Left colon (tissue), 2 donors: ENCODE measurements around the gene MILR1. TPM values are rescaled to one million over a fixed set of nuclear protein-coding genes. Genes with fewer than 3 reads are reported as not detected.
"Not testable (repeated sequence)": the region's sequence is repeated elsewhere in the genome, so short reads cannot be mapped to it uniquely, and the experiment has no call there.

Source experiments
- ATAC-seq: fragments of 200-7000 bp; cut with Tn5 transposase; one replicate; pipeline ENCODE4 v1.9.1; 2020; ENCODE audit warnings: mild to moderate bottlenecking, moderate library complexity
- DNase-seq, 2 donors: peaks; one replicate each; pipeline ENCODE4 v3.0.0-alpha.2; 2020
- intact Hi-C, 2 donors: fragments of 100-400 bp; cut with DNase I in 1 of 2; cut with micrococcal nuclease in 1 of 2; formaldehyde crosslinking; loops; one replicate each; pipeline versions ENCODE4 v1.11.2 to v1.14.0; 2022; cut with DNase I, micrococcal nuclease
- total RNA-seq, 2 donors: library from RNA; stranded (reverse); fragmentation: NEBNext Ultra II Directional; extraction: Animal tissue kit (Norgen Biotek cat#: 25700); gene quantifications; one replicate each; pipeline ENCODE4 v1.2.1, GENCODE V29; 2021
- donor health status: DM: no; HTN: no; CAD: no.
- donor health status: DM: yes; HTN: yes; CAD: no.

The MILR1 gene
- total RNA-seq, 2 donors from 2014 or later = 0.82 to 3.3 TPM

DNA sequence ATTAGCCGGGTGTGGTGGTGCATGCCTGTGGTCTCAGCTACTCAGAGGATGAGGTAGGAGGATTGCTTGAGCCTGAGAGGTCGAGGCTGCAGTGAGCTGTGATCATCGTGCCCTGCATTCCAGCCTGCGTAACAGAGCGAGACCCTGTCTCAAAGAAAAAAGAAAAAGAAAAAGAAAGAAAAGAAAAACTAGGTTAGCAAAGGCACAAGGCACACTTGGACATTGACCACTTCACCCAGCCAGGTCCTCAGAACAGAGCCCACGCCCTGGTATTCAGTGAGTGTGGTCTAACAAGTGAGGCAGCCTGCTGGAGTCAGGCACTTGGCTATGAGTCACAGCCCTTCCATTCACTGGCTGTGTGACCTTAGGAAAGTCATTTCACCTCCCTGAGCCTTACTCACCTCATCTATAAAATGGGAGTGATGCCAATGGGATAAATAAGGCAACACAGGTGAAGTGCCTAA, 10.4 kb downstream of the MILR1 start:
- peak; percentile 87 for ATAC-seq
- no peak for DNase-seq
- intact Hi-C loops = no loop called here

DNA sequence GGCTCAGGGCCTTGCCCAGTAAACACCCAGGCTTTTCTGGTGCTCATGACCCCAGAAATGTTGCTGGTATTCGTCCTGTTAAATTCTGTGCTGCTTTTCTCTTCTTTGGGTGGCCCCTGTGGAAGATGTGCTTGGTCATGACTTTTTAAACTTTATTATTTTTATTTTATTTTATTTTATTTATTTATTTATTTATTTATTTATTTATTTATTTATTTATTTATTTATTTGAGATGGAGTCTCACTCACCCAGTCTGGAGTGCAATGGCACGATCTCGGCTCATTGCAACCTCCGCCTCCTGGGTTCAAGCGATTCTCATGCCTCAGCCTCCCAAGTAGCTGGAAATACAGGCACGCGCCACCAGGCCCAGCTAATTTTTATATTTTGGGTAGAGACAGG, 10.9 kb downstream of the MILR1 start:
- DNase-seq, intact Hi-C loops, ATAC-seq: not testable (repeated sequence)

DNA sequence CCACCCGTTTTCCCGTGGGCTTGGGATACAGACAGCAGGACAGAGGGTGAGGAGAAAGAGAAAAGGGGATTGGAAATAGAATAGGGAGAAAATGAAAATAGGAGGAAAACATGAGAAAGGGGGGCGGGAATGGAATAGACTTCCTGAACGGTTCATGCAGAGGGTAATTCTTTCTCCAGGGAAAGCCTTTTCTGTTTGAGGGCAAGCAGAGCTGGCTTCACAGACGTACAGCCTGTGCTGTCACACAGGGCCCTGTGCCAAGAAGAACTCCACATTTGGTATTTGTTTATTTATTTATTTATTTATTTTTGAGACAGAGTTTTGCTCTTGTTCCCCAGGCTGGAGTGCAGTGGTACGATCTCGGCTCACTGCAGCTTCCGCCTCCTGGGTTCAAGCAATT, 12.0 kb downstream of the MILR1 start:
- intact Hi-C loops = no loop called here

DNA sequence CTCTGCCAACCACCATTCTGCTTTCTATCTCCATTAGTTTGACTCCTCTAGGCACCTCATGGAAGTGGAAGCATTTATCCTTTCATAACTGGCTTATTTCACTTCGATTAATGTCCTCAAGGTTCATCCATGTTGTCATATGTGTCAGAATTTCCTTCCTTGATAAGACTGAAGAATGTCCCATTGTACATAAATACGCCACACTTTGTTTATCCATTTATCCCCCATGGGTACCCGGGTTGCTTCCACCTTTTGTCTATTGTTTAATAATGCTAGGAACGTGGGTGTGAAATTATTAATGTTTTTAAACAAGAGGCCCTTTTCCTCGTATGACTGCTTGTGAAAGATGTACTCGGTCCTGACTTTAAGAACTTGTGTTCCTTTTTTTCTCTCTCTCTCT, 12.9 kb downstream of the MILR1 start:
- DNase-seq = no peak
- intact Hi-C loops = no loop called here
- no peak for ATAC-seq

More for the DNA sequence above, 12.0 kb downstream of the MILR1 start:
- no peak for ATAC-seq
- DNase-seq = no peak

DNA sequence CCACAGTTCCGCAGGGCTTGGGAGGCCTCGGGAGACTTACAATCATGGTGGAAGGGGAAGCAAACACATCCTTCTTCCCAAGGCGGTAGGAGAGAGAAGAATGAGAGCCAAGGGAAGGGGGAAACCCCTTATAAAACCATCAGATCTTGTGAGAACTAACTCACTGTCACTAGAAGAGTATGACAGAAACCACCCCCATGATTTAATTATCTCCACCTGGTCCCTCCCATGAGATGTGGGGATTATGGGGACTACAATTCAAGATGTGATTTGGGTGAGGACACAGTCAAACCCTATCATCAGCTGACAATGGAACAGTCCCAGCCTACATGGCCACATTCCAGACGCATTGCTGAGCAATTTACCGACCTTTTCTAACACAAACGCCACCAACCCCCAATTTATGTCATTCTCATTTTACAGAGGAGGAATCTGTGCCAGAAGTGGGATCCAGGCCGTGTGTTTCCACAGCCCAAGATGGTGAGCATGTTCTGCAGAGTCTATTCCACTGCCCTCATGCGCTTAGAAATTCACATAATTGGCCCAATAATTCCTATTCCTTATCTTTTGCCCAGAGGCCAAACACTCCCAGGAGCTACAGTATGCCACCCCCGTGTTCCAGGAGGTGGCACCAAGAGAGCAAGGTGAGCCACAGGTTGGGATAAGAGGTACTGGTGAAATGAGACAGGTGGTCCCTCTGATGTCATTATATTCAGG, 17.3 kb downstream of the MILR1 start:
- ATAC-seq (no peak), DNase-seq (no peak)
- intact Hi-C loops = no loop called here

DNA sequence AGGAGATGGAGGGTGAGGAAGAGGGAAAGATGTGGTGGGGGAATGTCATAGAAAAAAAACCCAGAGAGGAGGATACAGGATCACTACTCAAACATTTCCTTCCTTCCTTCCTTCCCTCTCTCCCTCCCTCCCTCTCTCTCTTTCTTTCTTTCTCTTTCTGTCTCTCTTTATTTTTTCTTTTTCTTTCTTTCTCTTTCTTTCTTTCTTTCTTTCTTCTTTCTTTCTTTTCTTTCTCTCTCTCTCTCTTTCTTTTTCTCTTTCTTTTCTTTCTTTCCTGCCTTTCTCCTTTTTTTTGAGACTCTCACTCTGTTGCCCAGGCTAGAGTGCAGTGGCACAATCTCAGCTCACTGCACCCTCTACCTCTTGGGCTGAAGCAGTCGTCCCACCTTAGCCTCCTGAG, 17.9 kb downstream of the MILR1 start:
- ATAC-seq, intact Hi-C loops, DNase-seq: not testable (repeated sequence)

DNA sequence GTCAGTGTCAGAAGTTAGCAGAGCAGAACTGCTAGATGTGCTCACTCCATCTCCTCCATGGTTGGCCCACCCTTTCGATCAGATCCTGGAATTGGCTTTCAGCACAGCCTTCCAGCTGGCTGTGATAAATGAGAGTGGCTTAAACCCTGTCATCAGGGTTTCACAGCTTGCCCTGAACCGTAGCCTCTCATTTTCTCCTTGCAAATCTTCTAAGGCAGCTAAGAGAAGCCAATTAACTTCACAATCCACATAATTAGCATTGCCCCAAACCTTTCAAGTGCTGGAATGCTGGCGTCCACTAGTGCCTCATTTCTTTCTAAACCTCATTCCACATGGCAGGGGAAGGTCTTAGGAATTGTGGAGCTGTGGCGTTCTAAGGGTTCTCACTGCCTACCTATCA, 21.7 kb downstream of the MILR1 start:
- no peak for DNase-seq
- intact Hi-C loops = no loop called here
- ATAC-seq = no peak

DNA sequence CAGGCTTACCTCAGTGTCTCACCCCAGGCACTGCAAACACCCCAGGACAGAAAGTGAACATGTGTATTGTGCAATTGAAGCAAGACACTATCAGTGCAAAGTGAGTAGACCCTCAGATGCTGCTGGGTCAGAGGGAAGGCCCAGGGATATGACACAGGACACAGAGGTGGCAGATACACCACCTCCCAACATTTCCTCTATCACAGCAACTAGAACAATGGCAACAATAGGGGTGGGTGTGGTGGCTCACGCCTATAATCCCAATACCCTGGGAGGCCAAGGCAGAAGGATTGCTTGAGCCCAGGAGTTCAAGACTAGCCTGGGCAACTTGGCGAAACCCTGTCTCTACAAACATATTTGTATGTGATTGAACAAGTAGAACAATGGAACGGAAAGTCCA, 22.5 kb downstream of the MILR1 start:
- ATAC-seq = no peak
- DNase-seq = no peak
- intact Hi-C loops = no loop called here

DNA sequence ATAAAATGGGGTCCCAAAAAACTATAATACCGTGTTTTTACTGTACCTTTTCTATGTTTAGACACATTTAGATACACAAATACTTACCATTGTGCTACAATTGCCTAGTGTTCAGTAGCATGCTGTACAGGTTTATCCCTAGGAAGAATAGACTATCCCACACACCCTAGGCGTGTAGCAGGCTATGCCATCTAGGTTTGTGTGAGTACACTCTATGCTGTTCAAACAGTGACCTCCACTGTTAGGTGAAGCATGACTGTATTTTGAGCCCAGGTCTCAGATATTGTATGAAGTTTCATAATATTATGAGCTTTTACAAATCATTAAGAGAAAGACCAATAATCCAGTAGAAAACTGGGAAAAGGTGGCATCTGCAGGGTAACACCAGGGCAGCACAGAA, 23.6 kb downstream of the MILR1 start:
- intact Hi-C loops = no loop called here
- ATAC-seq = no peak
- DNase-seq = no peak

DNA sequence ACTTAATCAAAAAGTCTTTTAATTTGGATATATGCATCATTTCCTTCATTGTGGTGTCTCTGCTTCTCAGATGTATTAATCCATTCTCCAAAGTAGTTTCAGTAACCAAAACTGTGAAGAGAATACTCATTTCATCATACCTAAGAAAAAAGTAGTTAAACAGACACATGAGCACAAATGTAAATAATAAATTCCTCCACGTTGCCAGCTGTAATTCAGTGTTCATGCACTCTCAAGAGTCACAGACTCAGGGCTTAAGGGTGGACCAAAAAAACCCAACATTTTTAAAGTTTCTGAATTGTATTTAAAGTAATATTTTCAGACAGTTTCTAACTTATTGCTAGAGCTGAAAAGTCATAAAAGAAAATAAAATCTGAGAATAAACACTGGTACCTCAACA, 28.9 kb downstream of the MILR1 start:
- intact Hi-C loops = no loop called here

DNA sequence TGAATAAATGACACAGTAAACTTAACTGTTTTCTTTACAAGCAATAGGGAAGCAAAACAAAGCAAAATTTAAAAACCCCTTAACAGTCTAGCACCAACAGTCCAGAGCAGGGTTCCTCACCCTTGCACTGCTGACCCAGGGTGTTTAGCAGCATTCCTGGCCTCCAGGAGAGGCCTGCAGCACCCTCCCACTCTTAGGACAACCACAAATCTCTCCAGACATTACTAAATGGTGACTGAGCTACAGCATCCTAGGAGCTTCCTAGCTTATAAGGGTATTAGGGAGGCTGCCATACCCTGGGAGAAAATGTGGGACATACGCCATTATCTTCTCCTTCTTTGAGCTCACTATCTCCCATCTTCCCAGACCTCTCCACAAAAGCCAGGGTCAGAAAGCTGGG, 32.0 kb downstream of the MILR1 start:
- intact Hi-C loops = loop anchor here in 1 of 2 donors (10.0 kb wide), 1 partner anchor 56 kb away; no protein-coding TSS in a partner anchor
- DNase-seq = no peak
- ATAC-seq = no peak

More for the DNA sequence above, 28.9 kb downstream of the MILR1 start:
- no peak for DNase-seq
- ATAC-seq = no peak

DNA sequence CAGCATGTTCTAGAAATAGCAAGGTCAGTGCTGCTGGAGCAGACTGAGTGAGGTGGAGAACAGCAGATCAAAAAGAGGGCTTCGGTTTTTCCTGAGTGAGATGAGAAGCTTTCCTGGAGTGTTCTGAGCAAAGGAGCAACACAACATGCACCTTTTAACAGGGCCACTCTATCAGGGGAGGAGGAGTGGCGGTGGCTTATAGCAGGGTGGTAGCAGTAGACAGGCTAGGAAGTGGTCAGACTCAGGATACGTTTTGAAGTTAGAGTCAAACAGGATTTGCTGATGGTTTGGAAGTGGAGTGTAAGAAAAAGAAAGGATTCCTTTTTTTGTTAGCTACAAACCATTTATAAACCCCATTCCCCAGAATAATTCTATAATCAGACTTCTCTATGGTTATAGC, 35.5 kb downstream of the MILR1 start:
- ATAC-seq (no peak), DNase-seq (no peak)
- intact Hi-C loops = loop anchor here in 1 of 2 donors (10.0 kb wide), 1 partner anchor 60 kb away; no protein-coding TSS in a partner anchor

DNA sequence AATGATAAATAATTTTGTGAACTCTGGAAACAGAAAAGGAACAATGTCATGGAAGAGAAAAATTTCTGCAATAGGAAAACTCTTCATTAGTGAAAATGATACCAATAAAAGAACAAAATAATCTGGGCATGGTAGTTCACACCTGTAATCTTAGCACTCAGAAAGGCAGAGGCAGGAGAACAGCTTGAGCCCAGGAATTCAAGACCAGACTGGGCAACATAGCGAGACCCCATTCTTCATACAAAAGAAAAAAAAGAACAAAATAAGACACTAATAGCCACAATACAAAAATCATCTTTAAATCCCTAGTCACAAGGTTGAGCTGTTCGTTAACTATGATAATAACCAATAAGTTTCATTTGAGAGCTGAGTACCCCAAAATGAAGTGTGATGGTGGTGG, 39.4 kb downstream of the MILR1 start:
- no peak for ATAC-seq
- intact Hi-C loops = loop anchor here in 1 of 2 donors (10.0 kb wide), 1 partner anchor 64 kb away; no protein-coding TSS in a partner anchor
- DNase-seq = no peak

DNA sequence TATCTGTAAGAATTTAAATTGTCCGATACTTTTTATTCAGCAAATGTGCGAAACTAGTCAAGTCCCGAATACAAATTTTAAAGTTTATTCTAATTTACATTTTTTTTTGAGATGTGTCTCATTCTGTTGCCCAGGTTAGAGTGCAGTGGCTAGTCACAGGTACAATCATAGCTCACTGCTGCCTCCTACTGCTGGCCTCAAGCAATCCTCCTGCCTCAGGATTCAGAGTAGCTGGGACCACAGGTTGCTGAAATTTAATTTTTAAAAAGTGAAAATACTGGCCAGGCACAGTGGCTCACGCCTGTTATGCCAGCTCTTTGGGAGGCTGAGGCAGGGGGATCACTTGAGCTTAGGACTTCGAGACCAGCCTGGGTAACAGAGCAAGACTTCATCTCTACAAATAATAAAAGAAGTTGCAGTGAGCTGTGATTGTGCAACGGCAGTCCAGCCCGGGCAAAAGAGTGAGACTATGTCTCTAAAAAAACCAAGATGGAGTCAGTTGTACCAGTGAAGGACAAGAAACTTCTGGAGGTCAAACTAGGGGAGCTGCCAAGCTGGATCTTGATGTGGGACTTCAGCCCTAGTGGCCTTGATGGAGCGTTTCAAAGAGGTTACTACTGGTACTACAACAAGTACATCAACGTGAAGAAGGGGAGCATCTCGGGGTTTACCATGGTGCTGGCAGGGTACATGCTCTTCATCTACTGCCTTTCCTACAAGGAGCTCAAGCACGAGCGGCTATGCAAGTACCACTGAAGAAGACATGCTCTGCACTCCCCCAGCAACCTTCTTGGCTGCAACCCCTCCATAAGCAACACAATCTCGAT, 42.3 kb downstream of the MILR1 start:
- intact Hi-C loops = loop anchor here in 1 of 2 donors (10.0 kb wide), 1 partner anchor 66 kb away; no protein-coding TSS in a partner anchor
- peak; percentile 73 for ATAC-seq
- peak in 1 of 2 donors; percentile 60 for DNase-seq

DNA sequence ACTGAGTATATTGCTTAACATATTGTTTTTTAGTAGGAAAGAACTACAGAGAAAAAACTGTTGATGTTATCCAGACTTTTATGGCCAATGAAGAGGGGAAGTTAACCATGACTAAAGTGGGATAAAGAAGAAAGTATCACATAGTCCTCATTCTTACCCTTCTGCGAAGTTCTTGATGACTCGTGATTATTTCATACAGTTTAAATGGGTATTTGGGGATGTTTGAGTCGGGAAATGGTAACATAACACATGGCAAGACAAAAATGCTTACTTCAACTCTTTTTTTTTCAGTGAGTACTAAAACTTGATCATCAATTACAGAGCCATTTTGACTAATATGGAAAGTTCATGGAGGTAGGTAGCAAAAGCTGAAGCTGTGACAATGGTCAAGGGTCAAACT, 43.1 kb downstream of the MILR1 start:
- DNase-seq (no peak), ATAC-seq (no peak)
- intact Hi-C loops = loop anchor here in 1 of 2 donors (10.0 kb wide), 1 partner anchor 67 kb away; no protein-coding TSS in a partner anchor

DNA sequence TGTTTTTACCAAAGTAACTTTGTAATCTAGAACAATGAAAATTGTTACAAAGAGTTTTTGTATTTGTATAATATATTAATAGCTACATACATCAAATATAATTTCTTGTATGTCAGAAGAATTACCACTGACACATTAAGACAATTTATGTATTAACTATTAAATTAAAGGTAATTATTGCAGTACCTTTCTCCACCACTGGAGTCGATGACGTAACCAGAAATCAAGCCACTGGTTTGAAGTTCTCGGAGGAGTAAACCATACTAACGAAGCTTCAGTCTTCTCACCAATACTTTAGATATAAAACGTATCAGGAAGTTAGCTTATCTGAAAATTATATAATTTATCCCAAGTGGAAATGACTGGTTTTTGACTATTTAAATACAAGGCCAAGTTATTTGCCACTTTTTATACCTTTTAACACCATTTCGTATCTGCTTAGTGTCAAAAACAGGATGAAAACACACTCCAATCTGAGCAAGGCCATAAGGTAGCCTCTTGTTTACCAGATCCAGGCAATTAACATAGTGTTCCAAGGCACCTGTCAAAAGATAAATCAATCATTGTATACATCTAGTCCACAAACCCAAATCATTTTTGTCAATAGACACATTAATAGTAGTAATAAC, 43.7 kb downstream of the MILR1 start:
- intact Hi-C loops = loop anchor here in 1 of 2 donors (10.0 kb wide), 1 partner anchor 68 kb away; no protein-coding TSS in a partner anchor
- ATAC-seq (no peak), DNase-seq (no peak)

DNA sequence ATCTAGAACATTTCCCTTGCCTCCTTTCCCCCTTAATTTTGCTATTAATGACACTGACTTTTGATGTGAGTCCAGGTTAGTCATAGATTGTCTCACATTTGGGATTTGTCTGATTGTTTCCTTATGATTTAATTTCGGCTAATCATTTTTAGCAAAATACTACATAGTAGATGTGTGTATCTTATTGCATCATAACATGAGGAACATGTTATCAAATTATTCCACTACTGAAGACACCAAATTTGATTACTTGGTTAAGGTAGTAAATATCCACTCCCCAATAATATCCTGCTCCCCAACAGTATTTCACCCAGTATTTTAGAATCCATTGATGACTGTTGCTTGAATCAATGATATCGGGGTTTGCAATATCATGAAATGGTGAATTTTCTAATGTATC, 45.2 kb downstream of the MILR1 start:
- no peak for ATAC-seq
- intact Hi-C loops = loop anchor here in 1 of 2 donors (10.0 kb wide), 1 partner anchor 69 kb away; no protein-coding TSS in a partner anchor
- DNase-seq = no peak

DNA sequence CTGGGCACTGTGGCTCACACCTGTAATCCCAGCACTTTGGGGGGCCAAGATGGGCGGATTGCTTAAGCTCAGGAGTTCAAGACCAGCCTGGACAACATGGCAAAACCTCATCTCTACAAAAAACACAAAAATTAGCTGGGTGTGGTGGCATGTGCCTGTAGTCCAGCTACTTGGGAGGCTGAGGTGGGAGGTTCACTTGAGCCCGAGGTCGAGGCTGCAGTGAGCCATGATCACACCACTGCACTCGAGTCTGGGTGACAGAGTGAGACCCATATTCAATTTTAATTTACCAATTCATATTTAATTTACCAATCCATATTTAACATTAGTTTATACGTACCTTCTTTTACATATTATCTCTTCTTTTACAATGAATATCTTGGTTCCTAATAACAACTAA, 46.4 kb downstream of the MILR1 start:
- intact Hi-C loops = loop anchor here in 1 of 2 donors (10.0 kb wide), 1 partner anchor 70 kb away; no protein-coding TSS in a partner anchor
- DNase-seq, ATAC-seq: not testable (repeated sequence)

DNA sequence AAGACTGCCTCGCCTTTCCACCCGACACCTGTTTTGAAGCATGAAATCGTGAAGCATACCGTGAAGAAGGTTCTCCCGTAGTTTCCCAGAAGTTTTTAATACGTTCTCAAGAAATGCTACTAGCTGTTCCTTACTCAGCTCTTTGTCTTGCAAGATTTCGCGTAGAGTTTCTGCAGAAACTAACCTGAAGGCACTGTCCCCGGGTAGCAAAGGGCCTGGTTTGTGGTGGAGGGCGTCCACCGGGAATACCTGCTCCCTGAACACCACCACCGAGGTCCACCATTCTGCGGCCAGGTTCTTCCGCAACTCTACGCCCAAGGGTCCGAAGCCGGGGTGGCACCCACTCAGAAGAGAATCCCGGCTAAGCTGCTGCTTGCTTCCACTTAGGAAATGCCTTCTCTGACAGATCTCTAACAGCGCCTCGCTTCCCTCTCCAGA, 47.5 kb downstream of the MILR1 start:
- DNase-seq (no peak), ATAC-seq (peak; percentile 15)
- intact Hi-C loops = loop anchor here in 1 of 2 donors (10.0 kb wide), 1 partner anchor 72 kb away; no protein-coding TSS in a partner anchor
